ENCODE measurements around the gene MAP7D1. TPM values are rescaled to one million over a fixed set of nuclear protein-coding genes. Genes with fewer than 3 reads are reported as not detected.
A peak's percentile ranks its signal among the peaks of the same experiment; 100 is the strongest.

MAP7D1 gene
- total and polyA plus RNA-seq, 2 of the 13 experiments (the other 11 are each of a cell fraction or from before 2014, with no cell fraction given), result 5.6 to 7.2 TPM

DNA sequence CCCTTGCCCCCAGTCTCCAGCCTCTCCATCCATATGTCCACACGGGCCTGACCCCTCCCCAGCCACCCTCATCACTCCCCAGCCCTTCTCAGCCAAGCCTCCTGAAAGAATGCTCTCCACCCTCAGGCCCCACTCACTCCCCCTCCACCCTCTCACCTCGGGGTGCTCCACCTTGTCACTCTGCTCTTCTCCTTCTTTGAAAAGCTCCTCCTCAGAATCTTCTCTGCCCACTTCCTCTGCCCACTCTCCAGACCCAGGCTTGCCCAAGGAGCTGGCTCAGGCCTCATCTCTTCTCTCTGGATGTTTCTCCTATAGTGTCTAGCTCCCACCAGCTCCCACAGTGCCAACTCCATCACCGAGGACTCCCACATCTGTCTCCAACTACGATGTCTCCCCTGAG, 44.8 kb upstream of the MAP7D1 start:
- Histone ChIP-seq H3K27me3 (ENCODE audit: control insufficient read depth in 1 of 2, insufficient read depth in 2 of 2, low read length in 2 of 2) (peaks cover 6 to 24% of the 10 kb centered on the region in 2 experiments; a peak in 4 of 5 replicates), H3K79me2 (ENCODE audit: insufficient read depth, low read length) (no peaks in the 10 kb centered on the region), H3K4me1 (ENCODE audit: insufficient read depth, low read length) (peaks cover 37% of the 10 kb centered on the region), H3K27ac (ENCODE audit: extremely low read length, insufficient read depth, low read length) (no peak overlapping the region), H2AFZ (ENCODE audit: low read length) (no peak overlapping the region), H3K9ac (ENCODE audit: insufficient read depth, low read depth, low read length) (no peak overlapping the region), H3K4me3 (replicated peaks in 1 of 3; ENCODE audit: insufficient read depth in 1 of 3, low read depth in 2 of 3, low read length in 3 of 3) (no peak overlapping the region), H4K20me1 (ENCODE audit: insufficient read depth, low read length) (no peaks in the 10 kb centered on the region), H3K4me2 (ENCODE audit: low read depth, low read length) (no peak overlapping the region), H3K36me3 (replicated peaks in 1 of 2; ENCODE audit: control insufficient read depth in 1 of 2, insufficient read depth in 2 of 2, low read length in 2 of 2) (no peaks in the 10 kb centered on the region), H3K9me3 (ENCODE audit: low read length) (no peaks in the 10 kb centered on the region)
- WGBS (ENCODE audit: low lambda C conversion rate), result 2% methylated on average over 4 of the region's 4 CpGs
- DNase-seq (ENCODE audit: low spot score) (no peak), FAIRE-seq (no peak), ATAC-seq (no peak)
- BruUV-seq (replicated peaks), result no TSS peak
- TF ChIP-seq HMG20B (CRISPR knock-in tag; conservative IDR thresholded peaks at IDR 0.05) (no peak), U2AF1 (optimal IDR thresholded peaks at IDR 0.05; ENCODE audit: low read depth, low read length) (no peak), ZBTB7B (CRISPR knock-in tag; IDR thresholded peaks at IDR 0.05) (no peak), NFKB2 (CRISPR knock-in tag; IDR thresholded peaks at IDR 0.05; ENCODE audit: borderline replicate concordance) (no peak), ZMAT3 (CRISPR knock-in tag; conservative IDR thresholded peaks at IDR 0.05) (no peak), ZNF652 (CRISPR knock-in tag; IDR thresholded peaks at IDR 0.05; ENCODE audit: borderline replicate concordance, low read depth) (no peak)
- ChIA-PET POLR2A (no interaction called here), CTCF (ENCODE audit: low intra/inter-chr PET ratio, low total read pairs) (no interaction called here)
- intact Hi-C loops (cut with micrococcal nuclease; ENCODE audit: unreplicated experiment), result no loop called here
- in situ Hi-C loops (cut with HindIII; ENCODE audit: extremely low pct_ligation_motif_present, low pct_unique_long_range_greater_than_20kb), result no loop called here

- Histone ChIP-seq H3K4me3 (replicated peaks in 1 of 3; ENCODE audit: insufficient read depth in 1 of 3, low read depth in 2 of 3, low read length in 3 of 3) (no peak overlapping the region), H4K20me1 (ENCODE audit: insufficient read depth, low read length) (no peaks in the 10 kb centered on the region), H3K27ac (ENCODE audit: extremely low read length, insufficient read depth, low read length) (no peak overlapping the region), H3K4me2 (ENCODE audit: low read depth, low read length) (no peak overlapping the region), H3K9ac (ENCODE audit: insufficient read depth, low read depth, low read length) (no peak overlapping the region), H3K36me3 (replicated peaks in 1 of 2; ENCODE audit: control insufficient read depth in 1 of 2, insufficient read depth in 2 of 2, low read length in 2 of 2) (no peaks in the 10 kb centered on the region), H2AFZ (ENCODE audit: low read length) (no peak overlapping the region), H3K4me1 (ENCODE audit: insufficient read depth, low read length) (peaks cover 21% of the 10 kb centered on the region), H3K9me3 (ENCODE audit: low read length) (no peaks in the 10 kb centered on the region), H3K27me3 (ENCODE audit: control insufficient read depth in 1 of 2, insufficient read depth in 2 of 2, low read length in 2 of 2) (peaks cover 4 to 22% of the 10 kb centered on the region in 2 experiments; a peak in 4 of 5 replicates), H3K79me2 (ENCODE audit: insufficient read depth, low read length) (no peaks in the 10 kb centered on the region)
- DNase-seq (ENCODE audit: low spot score), result no peak
- WGBS (ENCODE audit: low lambda C conversion rate), result 61% methylated on average over 9 of the region's 9 CpGs
- intact Hi-C loops (cut with micrococcal nuclease; ENCODE audit: unreplicated experiment) (no loop called here), in situ Hi-C loops (cut with HindIII; ENCODE audit: extremely low pct_ligation_motif_present, low pct_unique_long_range_greater_than_20kb) (no loop called here)
- ChIA-PET CTCF (ENCODE audit: low intra/inter-chr PET ratio, low total read pairs) (no interaction called here), POLR2A (no interaction called here)
- no TSS peak for BruUV-seq (replicated peaks)
- ATAC-seq, result peak; percentile 12; the same call in 1 of the 3 replicates
- FAIRE-seq, result no peak
- TF ChIP-seq ZNF121 (CRISPR knock-in tag; IDR thresholded peaks at IDR 0.05), result no peak
- TF ChIP-seq KDM2A (CRISPR knock-in tag; IDR thresholded peaks at IDR 0.05; ENCODE audit: borderline replicate concordance, low read depth), result no peak
- TF ChIP-seq NFIB (CRISPR knock-in tag; IDR thresholded peaks at IDR 0.05; ENCODE audit: borderline replicate concordance), result no peak
- TF ChIP-seq ZNF180 (CRISPR knock-in tag; IDR thresholded peaks at IDR 0.05; ENCODE audit: borderline replicate concordance, low read depth), result no peak
- TF ChIP-seq CREM (IDR thresholded peaks at IDR 0.05), result no peak
- no peak for TF ChIP-seq CREM (CRISPR knock-in tag; IDR thresholded peaks at IDR 0.05)
- TF ChIP-seq ZFP36 (IDR thresholded peaks at IDR 0.05; ENCODE audit: borderline replicate concordance, low read depth, low read length, partially characterized antibody), result peak; percentile 52
- TF ChIP-seq ZNF572 (CRISPR knock-in tag; IDR thresholded peaks at IDR 0.05), result no peak
- TF ChIP-seq ZNF430 (CRISPR knock-in tag; IDR thresholded peaks at IDR 0.05), result no peak
Measured at GRCh38 chr1:36112823-36113222, 43.1 kb upstream of the MAP7D1 start.
